H9 (cell line): ENCODE data around the gene PPFIBP2. TPM values are rescaled to one million over a fixed set of nuclear protein-coding genes. Genes with fewer than 3 reads are reported as not detected.
"Not testable (repeated sequence)": the region's sequence is repeated elsewhere in the genome, so short reads cannot be mapped to it uniquely, and the experiment has no call there.

Experiments
- DNase-seq: peaks from one replicate; pipeline ENCODE4 v3.0.0-alpha.2; 2017
- H2AFZ ChIP-seq: one replicate; pipeline ENCODE4 v1.6.1; 2013; ENCODE audit warnings: mild to moderate bottlenecking, low read length, control low read depth, moderate library complexity
- H2AK5ac ChIP-seq: 2 replicates; pipeline ENCODE4 v1.6.1; 2013; ENCODE audit warnings: low read length, control low read depth, mixed read lengths; ENCODE audit not compliant: insufficient read length
- H2BK120ac ChIP-seq: one replicate; pipeline ENCODE4 v1.6.1; 2013; ENCODE audit warnings: low read depth, mild to moderate bottlenecking, low read length, control low read depth, inconsistent platforms; ENCODE audit not compliant: poor library complexity, severe bottlenecking
- H2BK12ac ChIP-seq: 2 replicates; pipeline ENCODE4 v1.6.1; 2013; ENCODE audit warnings: low read length, control low read depth, mixed read lengths, low read depth; ENCODE audit not compliant: insufficient read length
- H2BK15ac ChIP-seq: 2 replicates; pipeline ENCODE4 v1.6.1; 2013; ENCODE audit warnings: low read depth, low read length, control low read depth
- H2BK20ac ChIP-seq: one replicate; pipeline ENCODE4 v1.6.1; 2013; ENCODE audit warnings: low read depth, mild to moderate bottlenecking, low read length, control low read depth, inconsistent platforms; ENCODE audit not compliant: poor library complexity, severe bottlenecking
- H2BK5ac ChIP-seq: 2 replicates; pipeline ENCODE4 v1.6.1; 2013; ENCODE audit warnings: low read length, control low read depth, mixed read lengths; ENCODE audit not compliant: insufficient read length
- H3K14ac ChIP-seq: 2 replicates; pipeline ENCODE4 v1.6.1; 2013; ENCODE audit warnings: low read length, control low read depth; ENCODE audit not compliant: insufficient read depth
- H3K18ac ChIP-seq: 2 replicates; pipeline ENCODE4 v1.6.1; 2013; ENCODE audit warnings: low read depth, mild to moderate bottlenecking, mixed read lengths, low read length, control low read depth; ENCODE audit not compliant: insufficient read length
- H3K23ac ChIP-seq: 2 replicates; pipeline ENCODE4 v1.6.1; 2013; ENCODE audit warnings: low read length, control low read depth, mixed read lengths, low read depth; ENCODE audit not compliant: insufficient read length
- H3K23me2 ChIP-seq: 2 replicates; pipeline ENCODE4 v1.6.1; 2013; ENCODE audit warnings: low read depth, mild to moderate bottlenecking, mixed read lengths, low read length, control low read depth; ENCODE audit not compliant: insufficient read length, poor library complexity, severe bottlenecking
- H3K27ac ChIP-seq: 2 replicates; pipeline ENCODE4 v1.5.1; 2013; ENCODE audit warnings: low read length, control low read depth, mixed read lengths, low read depth; ENCODE audit not compliant: insufficient read length
- H3K27me3 ChIP-seq: 2 replicates; pipeline ENCODE4 v1.6.1; 2013; ENCODE audit warnings: low read length, control low read depth, inconsistent platforms; ENCODE audit not compliant: insufficient read depth
- H3K4ac ChIP-seq: 2 replicates; pipeline ENCODE4 v1.6.1; 2013; ENCODE audit warnings: low read depth, mild to moderate bottlenecking, control low read depth, inconsistent platforms, low read length, moderate library complexity
- H3K4me1 ChIP-seq: 2 replicates; pipeline ENCODE4 v1.6.1; 2013; ENCODE audit warnings: low read length, control low read depth, inconsistent platforms; ENCODE audit not compliant: insufficient read depth
- H3K4me2 ChIP-seq: 2 replicates; pipeline ENCODE4 v1.6.1; 2013; ENCODE audit warnings: low read length, control low read depth, mixed read lengths; ENCODE audit not compliant: insufficient read length, insufficient read depth
- H3K56ac ChIP-seq: 2 replicates; pipeline ENCODE4 v1.6.1; 2013; ENCODE audit warnings: low read depth, mild to moderate bottlenecking, mixed read lengths, low read length, control low read depth; ENCODE audit not compliant: insufficient read length
- H3K79me1 ChIP-seq: 2 replicates; pipeline ENCODE4 v1.6.1; 2013; ENCODE audit warnings: low read depth, mild to moderate bottlenecking, moderate library complexity, low read length, control low read depth, inconsistent platforms; ENCODE audit not compliant: insufficient read depth, poor library complexity, severe bottlenecking
- H3K79me2 ChIP-seq: 2 replicates; pipeline ENCODE4 v1.6.1; 2013; ENCODE audit warnings: low read length, control low read depth, inconsistent platforms; ENCODE audit not compliant: insufficient read depth
- H3K9ac ChIP-seq: 2 replicates; pipeline ENCODE4 v1.6.1; 2013; ENCODE audit warnings: low read length, control low read depth, mixed read lengths; ENCODE audit not compliant: insufficient read length; ENCODE audit errors: extremely low read depth
- H3K9me3 ChIP-seq: one replicate; pipeline ENCODE4 v1.6.1; 2013; ENCODE audit warnings: low read depth, low read length, inconsistent platforms; ENCODE audit not compliant: control insufficient read depth
- H3T11ph ChIP-seq: one replicate; pipeline ENCODE4 v1.6.1; 2013; ENCODE audit warnings: mild to moderate bottlenecking, low read length, control low read depth, inconsistent platforms
- H4K20me1 ChIP-seq: one replicate; pipeline ENCODE4 v1.6.1; 2013; ENCODE audit not compliant: control insufficient read depth, insufficient read length, insufficient read depth
- H4K5ac ChIP-seq: 2 replicates; pipeline ENCODE4 v1.6.1; 2013; ENCODE audit warnings: low read depth, mild to moderate bottlenecking, mixed read lengths, low read length, control low read depth; ENCODE audit not compliant: insufficient read length
- H4K8ac ChIP-seq: replicated peaks from 2 replicates; pipeline ENCODE4 v1.6.1; 2013; ENCODE audit warnings: low read length, control low read depth, mixed read lengths, low read depth; ENCODE audit not compliant: insufficient read length
- H4K91ac ChIP-seq: 2 replicates; pipeline ENCODE4 v1.6.1; 2013; ENCODE audit warnings: low read depth, mild to moderate bottlenecking, moderate library complexity, mixed read lengths, low read length, control low read depth; ENCODE audit not compliant: insufficient read length
- H3K27ac Mint-ChIP-seq, 3 experiments: 2 replicates in 2 of 3; 3 replicates in 1 of 3; pipeline ENCODE4 v1.8.0; 2020 to 2021; ENCODE audit warnings: mixed read lengths in 3 of 3, mild to moderate bottlenecking in 1 of 3, moderate library complexity in 1 of 3
- H3K27me3 Mint-ChIP-seq: 2 replicates; pipeline ENCODE4 v1.8.0; 2021; ENCODE audit warnings: low read depth, mild to moderate bottlenecking, moderate library complexity, mixed read lengths
- H3K36me3 Mint-ChIP-seq, 3 experiments: 2 replicates in 2 of 3; 3 replicates in 1 of 3; pipeline ENCODE4 v1.8.0; 2020 to 2021; ENCODE audit warnings: low read depth in 3 of 3, mixed read lengths in 3 of 3; ENCODE audit not compliant: insufficient read depth in 1 of 3
- H3K4me1 Mint-ChIP-seq, 2 experiments: 2 replicates each; pipeline ENCODE4 v1.8.0; 2020; ENCODE audit warnings: mixed read lengths in 2 of 2
- H3K4me3 Mint-ChIP-seq, 2 experiments: 2 replicates in 1 of 2; 3 replicates in 1 of 2; pipeline ENCODE4 v1.8.0; 2020 to 2021; ENCODE audit warnings: mild to moderate bottlenecking in 2 of 2, mixed read lengths in 2 of 2, moderate library complexity in 1 of 2
- H3K9me3 Mint-ChIP-seq, 2 experiments: 2 replicates in 1 of 2; 3 replicates in 1 of 2; pipeline ENCODE4 v1.8.0; 2020; ENCODE audit warnings: mild to moderate bottlenecking in 2 of 2, mixed read lengths in 2 of 2, moderate library complexity in 1 of 2
- CTCF ChIP-seq: fragments of 200-600 bp; sonication (generic); conservative IDR thresholded peaks from 3 replicates; pipeline ENCODE4 v1.8.0; 2021; ENCODE audit warnings: antibody characterized with exemption, mild to moderate bottlenecking
- WGBS: extraction: QIAGEN DNeasy Blood & Tissue Kit; methylation state at CpG from one replicate; pipeline ENCODE4 v1.1.7; 2013; ENCODE audit warnings: missing lambda C conversion rate, low lambda C conversion rate, mixed read lengths; ENCODE audit not compliant: insufficient read length; ENCODE audit errors: extremely low coverage; 5-methylcytosine and 5-hydroxymethylcytosine counted together
- total RNA-seq: library from RNA; stranded (reverse); gene quantifications from 2 replicates; pipeline ENCODE4 v1.2.1, GENCODE V29; 2021

The PPFIBP2 gene
- total RNA-seq, 1 experiment from 2014 or later: 8.3 TPM

- H4K8ac ChIP-seq: no peak overlapping the region
- H4K20me1 ChIP-seq: no peaks in the 10 kb centered on the region
- no peak overlapping the region for H3K14ac ChIP-seq
- H3K4me3 Mint-ChIP-seq: no peak overlapping the region
- no peaks in the 10 kb centered on the region for H3K9me3 Mint-ChIP-seq
- peaks cover 3% of the 10 kb centered on the region; the same call in 1 of the 2 replicates for H3K27me3 ChIP-seq
- DNase-seq: no peak
- H3K9ac ChIP-seq: no peak overlapping the region
- no peak overlapping the region for H3K18ac ChIP-seq
- no peak overlapping the region for H4K91ac ChIP-seq
- H2AFZ ChIP-seq: no peak overlapping the region
- no peaks in the 10 kb centered on the region for H3K4me1 ChIP-seq
- no peak overlapping the region for H3K23ac ChIP-seq
- no peak overlapping the region for H2BK120ac ChIP-seq
- no peak overlapping the region for H3K56ac ChIP-seq
- H3K27me3 Mint-ChIP-seq: peaks cover 39% of the 10 kb centered on the region
- H3K79me1 ChIP-seq: no peaks in the 10 kb centered on the region
- H2BK5ac ChIP-seq: no peak overlapping the region
- H3K4me2 ChIP-seq: no peak overlapping the region
- H2AK5ac ChIP-seq: no peak overlapping the region
- no peak overlapping the region for H2BK20ac ChIP-seq
- H2BK12ac ChIP-seq: no peak overlapping the region
- no peak overlapping the region for H2BK15ac ChIP-seq
- H3K36me3 Mint-ChIP-seq: peaks cover 0 to 5% (median 0%) of the 10 kb centered on the region in 3 experiments; a peak in 2 of 7 replicates
- H3K9me3 ChIP-seq: no peaks in the 10 kb centered on the region
- no peak for TF ChIP-seq CTCF
- no peak overlapping the region for H3K27ac ChIP-seq
- H3K4me1 Mint-ChIP-seq: peaks cover 26 to 29% of the 10 kb centered on the region in 2 experiments
- no peak overlapping the region for H3K27ac Mint-ChIP-seq
- no peak overlapping the region for H4K5ac ChIP-seq
- no peaks in the 10 kb centered on the region for H3K79me2 ChIP-seq
- H3T11ph ChIP-seq: no peak overlapping the region
- H3K4ac ChIP-seq: no peak overlapping the region
- H3K23me2 ChIP-seq: peaks cover 14% of the 10 kb centered on the region
- WGBS: no CpG with 5 or more reads among the region's 12 CpGs
Observed at GRCh38 chr11:7516475-7516874, 2.7 kb downstream of the PPFIBP2 start.

- H4K8ac ChIP-seq, H2BK20ac ChIP-seq, H2BK12ac ChIP-seq, H3K9me3 ChIP-seq, H3K27ac ChIP-seq, H2BK120ac ChIP-seq, H4K5ac ChIP-seq, H4K91ac ChIP-seq, H4K20me1 ChIP-seq, H2AFZ ChIP-seq, H2BK15ac ChIP-seq, H3K9me3 Mint-ChIP-seq, H3K4me3 Mint-ChIP-seq, H3K18ac ChIP-seq, H3K79me2 ChIP-seq, H3K4me1 ChIP-seq, H3T11ph ChIP-seq, H3K23ac ChIP-seq, H2BK5ac ChIP-seq, H3K9ac ChIP-seq, H3K27ac Mint-ChIP-seq, H3K36me3 Mint-ChIP-seq, H3K4me2 ChIP-seq, H2AK5ac ChIP-seq, H3K56ac ChIP-seq, H3K14ac ChIP-seq, DNase-seq, H3K79me1 ChIP-seq, H3K27me3 ChIP-seq, H3K4ac ChIP-seq: not testable (repeated sequence)
- peaks cover 34% of the 10 kb centered on the region for H3K27me3 Mint-ChIP-seq
- WGBS: no CpG with 5 or more reads among the region's 13 CpGs
- H3K4me1 Mint-ChIP-seq: peaks cover 19 to 20% of the 10 kb centered on the region in 2 experiments
- H3K23me2 ChIP-seq: peaks cover 14% of the 10 kb centered on the region
Observed at GRCh38 chr11:7517743-7518142, 3.9 kb downstream of the PPFIBP2 start.
